ENCODE data around the gene STRADB.
"Not testable (repeated sequence)": the region's sequence is repeated elsewhere in the genome, so short reads cannot be mapped to it uniquely, and the experiment has no call there.

Gene STRADB

GRCh38 chr2:201451292-201452057, at the start of gene STRADB, which contains the start of gene TRAK2:
TSS of gene STRADB (plus strand) at chr2:201451740. CDS start at chr2:201454841, 3,101 bp downstream.
TSS of gene TRAK2 (minus strand) at chr2:201451458. CDS start at chr2:201420507, 30,951 bp downstream.
- peak; percentile 96 for DNase-seq

- no peak for DNase-seq
Observed at GRCh38 chr2:201401815-201402214, 49.7 kb upstream of the STRADB start.

- no peak for DNase-seq
Observed at GRCh38 chr2:201402651-201403562, 48.6 kb upstream of the STRADB start.

- no peak for DNase-seq
Observed at GRCh38 chr2:201403880-201404279, 47.7 kb upstream of the STRADB start.

GRCh38 chr2:201404699-201405280, 46.8 kb upstream of the STRADB start:
- no peak for DNase-seq

- DNase-seq, result no peak
Observed at GRCh38 chr2:201406077-201406662, 45.4 kb upstream of the STRADB start.

- DNase-seq, result no peak
Observed at GRCh38 chr2:201407265-201407664, 44.3 kb upstream of the STRADB start.

GRCh38 chr2:201408931-201409330, 42.6 kb upstream of the STRADB start:
- DNase-seq, result no peak

- DNase-seq, result no peak
Observed at GRCh38 chr2:201411421-201411820, 40.1 kb upstream of the STRADB start.

- no peak for DNase-seq
Observed at GRCh38 chr2:201413143-201413542, 38.4 kb upstream of the STRADB start.

- no peak for DNase-seq
Observed at GRCh38 chr2:201413552-201413951, 38.0 kb upstream of the STRADB start.

- no peak for DNase-seq
Observed at GRCh38 chr2:201414099-201415023, 37.2 kb upstream of the STRADB start.

GRCh38 chr2:201415149-201415548, 36.4 kb upstream of the STRADB start:
- no peak for DNase-seq

GRCh38 chr2:201419057-201419635, 32.4 kb upstream of the STRADB start:
- DNase-seq, result no peak

- DNase-seq, result no peak
Observed at GRCh38 chr2:201419986-201420385, 31.6 kb upstream of the STRADB start.

- DNase-seq, result no peak
Observed at GRCh38 chr2:201420442-201421113, 31.0 kb upstream of the STRADB start.

GRCh38 chr2:201425952-201426351, 25.6 kb upstream of the STRADB start:
- no peak for DNase-seq

- DNase-seq, result not testable (repeated sequence)
Observed at GRCh38 chr2:201428366-201428765, 23.2 kb upstream of the STRADB start.

- not testable (repeated sequence) for DNase-seq
Observed at GRCh38 chr2:201429835-201430234, 21.7 kb upstream of the STRADB start.

- DNase-seq, result not testable (repeated sequence)
Observed at GRCh38 chr2:201430322-201430721, 21.2 kb upstream of the STRADB start.

- no peak for DNase-seq
Observed at GRCh38 chr2:201430839-201431238, 20.7 kb upstream of the STRADB start.
